Stimulated activated CD8-positive, alpha-beta memory T cell treated with anti-CD3 and anti-CD28 coated beads, Interleukin-4, amount 100 ng/mL, for 4 hours (primary cell): ENCODE results near the gene THRAP3.

ENCODE experiments used
- DNase-seq, 2 donors: peaks; one replicate each; pipeline ENCODE4 v3.0.0-alpha.2; 2020; ENCODE audit warnings: low read depth in 2 of 2, low spot score in 1 of 2

THRAP3 gene

GRCh38 chr1:36322786-36323635 is 98.8 kb downstream of the THRAP3 start:
- no peak for DNase-seq

GRCh38 chr1:36323636-36324352 is 99.6 kb downstream of the THRAP3 start, which contains the start of gene EVA1B:
Gene EVA1B, minus strand, starts transcription at chr1:36323645. Its CDS starts 608 bp downstream, at chr1:36323037.
- no peak for DNase-seq

- no peak for DNase-seq
These were observed 100.1 kb downstream of the THRAP3 start for GRCh38 chr1:36324353-36324703.

GRCh38 chr1:36326499-36326898 is 102.3 kb downstream of the THRAP3 start:
- DNase-seq = no peak

- DNase-seq = no peak
These were observed 103.3 kb downstream of the THRAP3 start for GRCh38 chr1:36327421-36328087.

GRCh38 chr1:36328088-36328480 is 103.8 kb downstream of the THRAP3 start:
- DNase-seq = no peak

GRCh38 chr1:36328713-36329112 is 104.5 kb downstream of the THRAP3 start:
- DNase-seq = no peak

- no peak for DNase-seq
These were observed 105.6 kb downstream of the THRAP3 start for GRCh38 chr1:36329817-36330216.

GRCh38 chr1:36330940-36331339 is 106.7 kb downstream of the THRAP3 start:
- no peak for DNase-seq

- DNase-seq = no peak
These were observed 113.6 kb downstream of the THRAP3 start for GRCh38 chr1:36337830-36338229.

- no peak for DNase-seq
These were observed 115.0 kb downstream of the THRAP3 start for GRCh38 chr1:36339215-36339614.

- DNase-seq = no peak
These were observed 115.4 kb downstream of the THRAP3 start for GRCh38 chr1:36339615-36340014.

GRCh38 chr1:36341626-36342320 is 117.5 kb downstream of the THRAP3 start:
- no peak for DNase-seq

GRCh38 chr1:36342426-36343185 is 118.4 kb downstream of the THRAP3 start:
- peak in 1 of 2 donors; percentile 21 for DNase-seq

GRCh38 chr1:36343651-36344394 is 119.6 kb downstream of the THRAP3 start:
- no peak for DNase-seq

- no peak for DNase-seq
These were observed 120.1 kb downstream of the THRAP3 start for GRCh38 chr1:36344395-36344680.

- DNase-seq = no peak
These were observed 121.1 kb downstream of the THRAP3 start for GRCh38 chr1:36345353-36345752.

GRCh38 chr1:36346741-36347370 is 122.6 kb downstream of the THRAP3 start:
- DNase-seq = no peak

- DNase-seq = no peak
These were observed 125.0 kb downstream of the THRAP3 start for GRCh38 chr1:36349241-36349671.

- no peak for DNase-seq
These were observed 125.6 kb downstream of the THRAP3 start for GRCh38 chr1:36349839-36350238.
